ENCODE data around the gene AUTS2. TPM values are rescaled to one million over a fixed set of nuclear protein-coding genes. Genes with fewer than 3 reads are reported as not detected.

The AUTS2 gene
- polyA plus RNA-seq, 3 donors = 0.08 to 0.35 TPM; not detected in 1

- no peaks in the 10 kb centered on the region for H3K9me3 Mint-ChIP-seq
- no peaks in the 10 kb centered on the region for H3K36me3 ChIP-seq (replicated peaks in 1 of 2; ENCODE audit: control insufficient read depth in 1 of 2, insufficient read depth in 2 of 2, low read length in 2 of 2)
- H3K4me3 ChIP-seq (replicated peaks in 1 of 3; ENCODE audit: low read depth in 2 of 3, low read length in 3 of 3) = no peak overlapping the region
- H3K27me3 Mint-ChIP-seq (ENCODE audit: low read depth in 3 of 3) = peaks cover 0 to 1% (median 0%) of the 10 kb centered on the region in 3 donors
- no peak overlapping the region for H3K27ac ChIP-seq (ENCODE audit: low read depth in 1 of 2, low read length in 2 of 2)
- no peaks in the 10 kb centered on the region for H3K4me1 ChIP-seq (ENCODE audit: control insufficient read depth in 1 of 2, insufficient read depth in 2 of 2, low read length in 2 of 2)
- no peak overlapping the region for H3K9ac ChIP-seq (ENCODE audit: insufficient read depth, low read length, poor library complexity, severe bottlenecking)
- H3K36me3 Mint-ChIP-seq = no peaks in the 10 kb centered on the region
- WGBS (ENCODE audit: insufficient coverage) = 89% methylated on average over 1 of the region's 6 CpGs
- no peak for TF ChIP-seq CTCF (IDR thresholded peaks at IDR 0.05)
- H3K79me2 ChIP-seq (ENCODE audit: insufficient read depth, low read length) = no peaks in the 10 kb centered on the region
- H2AFZ ChIP-seq (ENCODE audit: insufficient read depth, low read depth, low read length, poor library complexity, severe bottlenecking) = no peak overlapping the region
- H3K9me3 ChIP-seq (replicated peaks in 1 of 2; ENCODE audit: control insufficient read depth in 1 of 2, insufficient read depth in 1 of 2, low read length in 2 of 2) = no peaks in the 10 kb centered on the region
- H3K4me1 Mint-ChIP-seq = peaks cover 3% of the 10 kb centered on the region
- H3K27ac Mint-ChIP-seq = no peak overlapping the region
- DNase-seq = no peak
- H4K20me1 ChIP-seq (ENCODE audit: insufficient read depth, low read length) = no peaks in the 10 kb centered on the region
- no peak overlapping the region for H3K4me2 ChIP-seq (replicated peaks; ENCODE audit: extremely low read depth, low read length, poor library complexity, severe bottlenecking)
- no peak overlapping the region for H3K4me3 Mint-ChIP-seq
- intact Hi-C loops (cut with micrococcal nuclease) = no loop called here
- no peaks in the 10 kb centered on the region for H3K27me3 ChIP-seq (ENCODE audit: control insufficient read depth in 2 of 2, insufficient read depth in 2 of 2, low read length in 2 of 2)
These were observed 417.9 kb downstream of the AUTS2 start for GRCh38 chr7:70016044-70016770.

- intact Hi-C loops (cut with micrococcal nuclease) = no loop called here
- H3K27ac Mint-ChIP-seq = no peak overlapping the region
- 93% methylated on average over 2 of the region's 3 CpGs for WGBS (ENCODE audit: insufficient coverage)
These were observed 419.1 kb downstream of the AUTS2 start for GRCh38 chr7:70017357-70017756.

More at GRCh38 chr7:70017357-70017756, 419.1 kb downstream of the AUTS2 start:
- Histone ChIP-seq H3K36me3 (replicated peaks in 1 of 2; ENCODE audit: control insufficient read depth in 1 of 2, insufficient read depth in 2 of 2, low read length in 2 of 2) (no peaks in the 10 kb centered on the region), H3K4me1 (ENCODE audit: control insufficient read depth in 1 of 2, insufficient read depth in 2 of 2, low read length in 2 of 2) (no peaks in the 10 kb centered on the region), H3K9me3 (replicated peaks in 1 of 2; ENCODE audit: control insufficient read depth in 1 of 2, insufficient read depth in 1 of 2, low read length in 2 of 2) (no peaks in the 10 kb centered on the region), H3K27me3 (ENCODE audit: control insufficient read depth in 2 of 2, insufficient read depth in 2 of 2, low read length in 2 of 2) (no peaks in the 10 kb centered on the region), H2AFZ (ENCODE audit: insufficient read depth, low read depth, low read length, poor library complexity, severe bottlenecking) (no peak overlapping the region), H4K20me1 (ENCODE audit: insufficient read depth, low read length) (no peaks in the 10 kb centered on the region), H3K79me2 (ENCODE audit: insufficient read depth, low read length) (no peaks in the 10 kb centered on the region), H3K4me3 (replicated peaks in 1 of 3; ENCODE audit: low read depth in 2 of 3, low read length in 3 of 3) (no peak overlapping the region), H3K9ac (ENCODE audit: insufficient read depth, low read length, poor library complexity, severe bottlenecking) (no peak overlapping the region), H3K4me2 (replicated peaks; ENCODE audit: extremely low read depth, low read length, poor library complexity, severe bottlenecking) (no peak overlapping the region), H3K27ac (ENCODE audit: low read depth in 1 of 2, low read length in 2 of 2) (no peak overlapping the region)
- Mint-ChIP-seq H3K4me3 (no peak overlapping the region), H3K27me3 (ENCODE audit: low read depth in 3 of 3) (peaks cover 0 to 1% (median 0%) of the 10 kb centered on the region in 3 donors), H3K9me3 (no peaks in the 10 kb centered on the region), H3K36me3 (no peaks in the 10 kb centered on the region), H3K4me1 (peaks cover 3% of the 10 kb centered on the region)
- no peak for DNase-seq
- TF ChIP-seq CTCF (IDR thresholded peaks at IDR 0.05) = no peak

All from CD14-positive monocyte (primary cell).